ENCODE measurements around the gene MYB.

GRCh38 chr6:135225911-135226310 is 44.8 kb downstream of the MYB start:
- TF ChIP-seq, protein P1, sequence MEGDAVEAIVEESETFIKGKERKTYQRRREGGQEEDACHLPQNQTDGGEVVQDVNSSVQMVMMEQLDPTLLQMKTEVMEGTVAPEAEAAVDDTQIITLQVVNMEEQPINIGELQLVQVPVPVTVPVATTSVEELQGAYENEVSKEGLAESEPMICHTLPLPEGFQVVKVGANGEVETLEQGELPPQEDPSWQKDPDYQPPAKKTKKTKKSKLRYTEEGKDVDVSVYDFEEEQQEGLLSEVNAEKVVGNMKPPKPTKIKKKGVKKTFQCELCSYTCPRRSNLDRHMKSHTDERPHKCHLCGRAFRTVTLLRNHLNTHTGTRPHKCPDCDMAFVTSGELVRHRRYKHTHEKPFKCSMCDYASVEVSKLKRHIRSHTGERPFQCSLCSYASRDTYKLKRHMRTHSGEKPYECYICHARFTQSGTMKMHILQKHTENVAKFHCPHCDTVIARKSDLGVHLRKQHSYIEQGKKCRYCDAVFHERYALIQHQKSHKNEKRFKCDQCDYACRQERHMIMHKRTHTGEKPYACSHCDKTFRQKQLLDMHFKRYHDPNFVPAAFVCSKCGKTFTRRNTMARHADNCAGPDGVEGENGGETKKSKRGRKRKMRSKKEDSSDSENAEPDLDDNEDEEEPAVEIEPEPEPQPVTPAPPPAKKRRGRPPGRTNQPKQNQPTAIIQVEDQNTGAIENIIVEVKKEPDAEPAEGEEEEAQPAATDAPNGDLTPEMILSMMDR (IDR thresholded peaks at IDR 0.05) = no peak
- no peak for TF ChIP-seq EP300 (IDR thresholded peaks at IDR 0.05)
- TF ChIP-seq POLR2AphosphoS5 (IDR thresholded peaks at IDR 0.05) = no peak
- TF ChIP-seq POLR2A (IDR thresholded peaks at IDR 0.05) = no peak
